OCI-LY3 (cell line): ENCODE results near the gene TTPAL.

Experiments
- EZH2phosphoT487 ChIP-seq: fragments of 200-600 bp; shearing (Covaris generic); IDR thresholded peaks from 2 replicates; pipeline ENCODE4 v1.6.1; 2018; ENCODE audit warnings: antibody characterized with exemption, mixed run types, low read depth
- TF ChIP-seq, protein P1 (sequence below): fragments of 200-600, 300-600 bp; sonication (generic); IDR thresholded peaks from 2 replicates; pipeline ENCODE4 v1.5.1; 2014; ENCODE audit warnings: antibody characterized with exemption, low read length, low read depth

DNA sequence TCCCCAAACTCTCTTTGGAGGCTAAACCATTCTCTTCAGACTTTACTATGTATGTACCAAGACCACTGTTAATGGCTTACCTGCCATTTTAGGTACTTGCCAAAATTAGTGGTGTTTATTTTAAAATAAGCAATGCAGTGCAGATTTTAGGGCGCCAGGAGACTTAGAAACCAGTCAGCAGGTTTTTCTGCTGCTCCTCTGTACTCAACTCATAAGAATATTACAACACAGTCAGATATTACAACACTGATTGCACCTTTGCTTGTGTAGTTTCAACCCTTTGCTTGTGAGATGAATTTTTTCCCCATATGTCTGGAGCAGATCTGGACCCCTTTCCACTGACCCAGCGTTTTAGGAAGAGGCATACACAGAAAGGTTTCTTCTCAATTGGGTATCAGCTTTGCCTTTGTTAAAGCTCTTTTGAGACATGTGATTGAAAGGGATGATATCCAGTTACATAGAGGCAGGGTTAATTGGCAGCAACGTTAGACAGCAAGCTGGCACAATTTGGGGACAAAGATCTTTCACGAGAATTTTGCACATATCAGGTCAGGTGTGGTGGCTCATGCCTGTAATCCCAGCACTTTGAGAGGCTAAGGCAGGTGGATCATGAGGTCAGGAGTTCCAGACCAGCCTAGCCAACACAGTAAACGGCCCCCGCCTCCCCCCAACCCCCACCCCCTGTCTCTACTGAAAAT, 6.2 kb downstream of the TTPAL start:
- TF ChIP-seq, protein P1, sequence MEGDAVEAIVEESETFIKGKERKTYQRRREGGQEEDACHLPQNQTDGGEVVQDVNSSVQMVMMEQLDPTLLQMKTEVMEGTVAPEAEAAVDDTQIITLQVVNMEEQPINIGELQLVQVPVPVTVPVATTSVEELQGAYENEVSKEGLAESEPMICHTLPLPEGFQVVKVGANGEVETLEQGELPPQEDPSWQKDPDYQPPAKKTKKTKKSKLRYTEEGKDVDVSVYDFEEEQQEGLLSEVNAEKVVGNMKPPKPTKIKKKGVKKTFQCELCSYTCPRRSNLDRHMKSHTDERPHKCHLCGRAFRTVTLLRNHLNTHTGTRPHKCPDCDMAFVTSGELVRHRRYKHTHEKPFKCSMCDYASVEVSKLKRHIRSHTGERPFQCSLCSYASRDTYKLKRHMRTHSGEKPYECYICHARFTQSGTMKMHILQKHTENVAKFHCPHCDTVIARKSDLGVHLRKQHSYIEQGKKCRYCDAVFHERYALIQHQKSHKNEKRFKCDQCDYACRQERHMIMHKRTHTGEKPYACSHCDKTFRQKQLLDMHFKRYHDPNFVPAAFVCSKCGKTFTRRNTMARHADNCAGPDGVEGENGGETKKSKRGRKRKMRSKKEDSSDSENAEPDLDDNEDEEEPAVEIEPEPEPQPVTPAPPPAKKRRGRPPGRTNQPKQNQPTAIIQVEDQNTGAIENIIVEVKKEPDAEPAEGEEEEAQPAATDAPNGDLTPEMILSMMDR, result no peak
- no peak for TF ChIP-seq EZH2phosphoT487
